ENCODE measurements around the gene UPF2.

DNA sequence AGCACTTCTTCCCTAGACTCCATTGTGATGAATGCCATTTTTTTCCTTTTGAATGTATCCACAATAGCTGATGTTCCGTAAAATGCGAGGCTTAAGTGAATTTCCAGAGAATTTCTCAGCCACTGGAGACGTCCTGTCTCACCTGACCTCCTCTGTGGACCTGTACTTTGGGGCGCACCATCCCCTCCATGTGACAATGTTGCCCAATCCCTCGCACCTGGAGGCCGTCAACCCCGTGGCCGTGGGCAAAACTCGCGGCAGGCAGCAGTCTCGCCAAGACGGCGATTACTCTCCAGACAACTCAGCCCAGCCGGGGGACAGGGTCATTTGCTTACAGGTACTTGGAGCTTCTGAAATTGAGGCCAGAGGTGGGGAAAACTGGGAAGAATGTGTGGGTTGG lies 46.3 kb upstream of the UPF2 start:
- TF ChIP-seq, protein P1, sequence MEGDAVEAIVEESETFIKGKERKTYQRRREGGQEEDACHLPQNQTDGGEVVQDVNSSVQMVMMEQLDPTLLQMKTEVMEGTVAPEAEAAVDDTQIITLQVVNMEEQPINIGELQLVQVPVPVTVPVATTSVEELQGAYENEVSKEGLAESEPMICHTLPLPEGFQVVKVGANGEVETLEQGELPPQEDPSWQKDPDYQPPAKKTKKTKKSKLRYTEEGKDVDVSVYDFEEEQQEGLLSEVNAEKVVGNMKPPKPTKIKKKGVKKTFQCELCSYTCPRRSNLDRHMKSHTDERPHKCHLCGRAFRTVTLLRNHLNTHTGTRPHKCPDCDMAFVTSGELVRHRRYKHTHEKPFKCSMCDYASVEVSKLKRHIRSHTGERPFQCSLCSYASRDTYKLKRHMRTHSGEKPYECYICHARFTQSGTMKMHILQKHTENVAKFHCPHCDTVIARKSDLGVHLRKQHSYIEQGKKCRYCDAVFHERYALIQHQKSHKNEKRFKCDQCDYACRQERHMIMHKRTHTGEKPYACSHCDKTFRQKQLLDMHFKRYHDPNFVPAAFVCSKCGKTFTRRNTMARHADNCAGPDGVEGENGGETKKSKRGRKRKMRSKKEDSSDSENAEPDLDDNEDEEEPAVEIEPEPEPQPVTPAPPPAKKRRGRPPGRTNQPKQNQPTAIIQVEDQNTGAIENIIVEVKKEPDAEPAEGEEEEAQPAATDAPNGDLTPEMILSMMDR (IDR thresholded peaks at IDR 0.05; ENCODE audit: low read depth, low read length): no peak
- TF ChIP-seq POLR2A (IDR thresholded peaks at IDR 0.05; ENCODE audit: extremely low read depth, insufficient read length): no peak
- TF ChIP-seq MYC (IDR thresholded peaks at IDR 0.05; ENCODE audit: low read depth, low read length): no peak

Data from NB4 (cell line).